PC-3 (cell line): ENCODE data around the gene HHAT.

Experiments
- CTCF ChIP-seq: fragments of 300-600 bp; sonication (generic); conservative IDR thresholded peaks from 2 replicates; pipeline ENCODE4 v1.5.1; 2017; ENCODE audit warnings: antibody characterized with exemption, low read depth, mild to moderate bottlenecking, low read length
- EZH2 ChIP-seq: fragments of 300-600 bp; sonication (generic); IDR thresholded peaks from one replicate; pipeline ENCODE4 v1.6.1; 2017; ENCODE audit warnings: antibody characterized with exemption, mild to moderate bottlenecking, low read length; ENCODE audit not compliant: unreplicated experiment

- TF ChIP-seq CTCF = no peak
- no peak for TF ChIP-seq EZH2
These were observed 33.0 kb downstream of the HHAT start for GRCh38 chr1:210361665-210362064.
